ENCODE measurements around the gene TBCD. TPM values are rescaled to one million over a fixed set of nuclear protein-coding genes. Genes with fewer than 3 reads are reported as not detected.

Gene TBCD
- total RNA-seq, 2 donors from 2014 or later = 55.0 to 55.5 TPM

GRCh38 chr17:82956146-82956725, 204.4 kb downstream of the TBCD start:
- TF ChIP-seq, protein P1, sequence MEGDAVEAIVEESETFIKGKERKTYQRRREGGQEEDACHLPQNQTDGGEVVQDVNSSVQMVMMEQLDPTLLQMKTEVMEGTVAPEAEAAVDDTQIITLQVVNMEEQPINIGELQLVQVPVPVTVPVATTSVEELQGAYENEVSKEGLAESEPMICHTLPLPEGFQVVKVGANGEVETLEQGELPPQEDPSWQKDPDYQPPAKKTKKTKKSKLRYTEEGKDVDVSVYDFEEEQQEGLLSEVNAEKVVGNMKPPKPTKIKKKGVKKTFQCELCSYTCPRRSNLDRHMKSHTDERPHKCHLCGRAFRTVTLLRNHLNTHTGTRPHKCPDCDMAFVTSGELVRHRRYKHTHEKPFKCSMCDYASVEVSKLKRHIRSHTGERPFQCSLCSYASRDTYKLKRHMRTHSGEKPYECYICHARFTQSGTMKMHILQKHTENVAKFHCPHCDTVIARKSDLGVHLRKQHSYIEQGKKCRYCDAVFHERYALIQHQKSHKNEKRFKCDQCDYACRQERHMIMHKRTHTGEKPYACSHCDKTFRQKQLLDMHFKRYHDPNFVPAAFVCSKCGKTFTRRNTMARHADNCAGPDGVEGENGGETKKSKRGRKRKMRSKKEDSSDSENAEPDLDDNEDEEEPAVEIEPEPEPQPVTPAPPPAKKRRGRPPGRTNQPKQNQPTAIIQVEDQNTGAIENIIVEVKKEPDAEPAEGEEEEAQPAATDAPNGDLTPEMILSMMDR (IDR thresholded peaks at IDR 0.05) = no peak
- Histone ChIP-seq H3K9me3 (peaks cover 17% of the 10 kb centered on the region), H3K27me3 (replicated peaks; ENCODE audit: insufficient read depth) (no peaks in the 10 kb centered on the region), H3K36me3 (no peaks in the 10 kb centered on the region), H3K4me1 (ENCODE audit: control insufficient read depth in 1 of 2, low read depth in 2 of 2) (no peaks in the 10 kb centered on the region), H3K4me3 (no peak overlapping the region), H3K27ac (no peak overlapping the region)
- DNase-seq (ENCODE audit: low spot score) = no peak
- no peak for ATAC-seq (ENCODE audit: insufficient number of reproducible peaks, low FRiP score, low read depth)

- TF ChIP-seq, protein P1 (IDR thresholded peaks at IDR 0.05) = no peak
- DNase-seq (ENCODE audit: low spot score) = no peak
- no peaks in the 10 kb centered on the region for H3K36me3 ChIP-seq
- ATAC-seq (ENCODE audit: insufficient number of reproducible peaks, low FRiP score, low read depth) = no peak
- peaks cover 17% of the 10 kb centered on the region for H3K9me3 ChIP-seq
- H3K27ac ChIP-seq = no peak overlapping the region
- no peak overlapping the region for H3K4me3 ChIP-seq
- no peaks in the 10 kb centered on the region for H3K27me3 ChIP-seq (replicated peaks; ENCODE audit: insufficient read depth)
- no peaks in the 10 kb centered on the region for H3K4me1 ChIP-seq (ENCODE audit: control insufficient read depth in 1 of 2, low read depth in 2 of 2)
These were observed 205.0 kb downstream of the TBCD start for GRCh38 chr17:82956726-82957468.

DNA sequence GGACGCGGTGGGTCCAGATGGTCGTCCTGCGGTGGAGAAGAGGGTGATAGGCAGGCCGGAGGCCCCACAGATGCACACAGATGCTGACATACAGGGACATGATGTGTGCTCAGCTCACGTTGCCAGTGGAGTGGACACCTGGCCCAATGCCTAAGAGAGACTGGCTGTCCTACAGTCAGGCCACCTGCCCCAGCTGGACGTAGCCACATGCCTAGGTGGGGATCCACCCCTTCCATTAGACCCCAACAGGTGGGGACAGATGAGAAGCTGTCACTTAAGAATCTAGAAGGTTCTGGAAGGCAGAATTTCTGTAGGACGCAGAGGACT, 205.6 kb downstream of the TBCD start:
- DNase-seq (ENCODE audit: low spot score) (no peak), ATAC-seq (ENCODE audit: insufficient number of reproducible peaks, low FRiP score, low read depth) (no peak)
- H3K36me3 ChIP-seq = no peaks in the 10 kb centered on the region
- H3K4me3 ChIP-seq = no peak overlapping the region
- H3K4me1 ChIP-seq (ENCODE audit: control insufficient read depth in 1 of 2, low read depth in 2 of 2) = no peaks in the 10 kb centered on the region
- no peak overlapping the region for H3K27ac ChIP-seq
- TF ChIP-seq, protein P1 (IDR thresholded peaks at IDR 0.05) = no peak
- H3K9me3 ChIP-seq = peaks cover 17% of the 10 kb centered on the region
- H3K27me3 ChIP-seq (replicated peaks; ENCODE audit: insufficient read depth) = no peaks in the 10 kb centered on the region

GRCh38 chr17:82957961-82958561, 206.2 kb downstream of the TBCD start:
- peaks cover 15% of the 10 kb centered on the region for H3K9me3 ChIP-seq
- H3K4me1 ChIP-seq (ENCODE audit: control insufficient read depth in 1 of 2, low read depth in 2 of 2) = peaks cover 0 to 4% of the 10 kb centered on the region in 2 donors
- H3K4me3 ChIP-seq = no peak overlapping the region
- ATAC-seq (ENCODE audit: insufficient number of reproducible peaks, low FRiP score, low read depth) (no peak), DNase-seq (ENCODE audit: low spot score) (no peak)
- TF ChIP-seq, protein P1 (IDR thresholded peaks at IDR 0.05) = no peak
- no peak overlapping the region for H3K27ac ChIP-seq
- no peaks in the 10 kb centered on the region for H3K36me3 ChIP-seq
- no peaks in the 10 kb centered on the region for H3K27me3 ChIP-seq (replicated peaks; ENCODE audit: insufficient read depth)

- ATAC-seq (ENCODE audit: insufficient number of reproducible peaks, low FRiP score, low read depth) (no peak), DNase-seq (ENCODE audit: low spot score) (no peak)
- TF ChIP-seq, protein P1 (IDR thresholded peaks at IDR 0.05) = no peak
These were observed 207.5 kb downstream of the TBCD start for GRCh38 chr17:82959242-82959930.

More at GRCh38 chr17:82959242-82959930, 207.5 kb downstream of the TBCD start:
- H3K4me1 ChIP-seq (ENCODE audit: control insufficient read depth in 1 of 2, low read depth in 2 of 2) = peaks cover 4 to 10% of the 10 kb centered on the region in 2 donors
- H3K27me3 ChIP-seq (replicated peaks; ENCODE audit: insufficient read depth) = no peaks in the 10 kb centered on the region
- no peak overlapping the region for H3K27ac ChIP-seq
- H3K36me3 ChIP-seq = no peaks in the 10 kb centered on the region
- peaks cover 6% of the 10 kb centered on the region for H3K9me3 ChIP-seq
- H3K4me3 ChIP-seq = no peak overlapping the region
